Activated CD4-positive, alpha-beta T cell treated with anti-CD3 and anti-CD28 coated beads for 48 hours (primary cell): ENCODE measurements around the gene ABHD16A.

Source experiments
- DNase-seq: peaks from one replicate; pipeline ENCODE4 v3.0.0-alpha.2; 2020

Gene ABHD16A

GRCh38 chr6:31702819-31703716 lies at the start of gene ABHD16A:
TSS of gene ABHD16A (minus strand) at chr6:31703324. CDS start at chr6:31703281, 43 bp downstream.
- DNase-seq: peak; percentile 99

DNA sequence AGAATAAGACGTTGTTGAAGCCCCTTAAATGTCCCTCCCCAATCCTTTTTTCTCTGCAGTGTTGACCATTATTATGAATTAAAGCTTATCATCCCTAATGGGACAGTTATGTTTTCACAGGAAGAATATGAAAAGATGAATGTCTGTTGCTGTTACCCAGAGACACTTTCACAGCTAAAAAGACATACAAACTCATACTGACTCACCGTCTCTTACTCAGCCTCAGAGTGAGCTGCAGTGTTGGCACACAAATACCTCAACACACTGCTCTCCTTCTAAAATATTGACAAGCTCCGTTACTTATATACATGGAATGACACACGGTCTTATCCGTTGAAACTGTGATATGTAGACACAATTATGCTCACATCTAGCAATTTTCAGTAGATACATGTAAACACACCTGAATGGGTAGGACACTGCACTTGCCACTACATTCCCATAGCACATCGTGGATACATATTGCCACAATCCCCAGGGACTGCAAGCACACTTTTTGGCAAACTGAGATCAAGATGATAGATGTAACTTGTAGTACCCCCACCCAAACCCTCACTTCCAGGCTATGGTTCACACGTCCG lies 49.7 kb upstream of the ABHD16A start:
- DNase-seq: no peak

GRCh38 chr6:31750411-31751022 lies 47.4 kb upstream of the ABHD16A start:
- no peak for DNase-seq

DNA sequence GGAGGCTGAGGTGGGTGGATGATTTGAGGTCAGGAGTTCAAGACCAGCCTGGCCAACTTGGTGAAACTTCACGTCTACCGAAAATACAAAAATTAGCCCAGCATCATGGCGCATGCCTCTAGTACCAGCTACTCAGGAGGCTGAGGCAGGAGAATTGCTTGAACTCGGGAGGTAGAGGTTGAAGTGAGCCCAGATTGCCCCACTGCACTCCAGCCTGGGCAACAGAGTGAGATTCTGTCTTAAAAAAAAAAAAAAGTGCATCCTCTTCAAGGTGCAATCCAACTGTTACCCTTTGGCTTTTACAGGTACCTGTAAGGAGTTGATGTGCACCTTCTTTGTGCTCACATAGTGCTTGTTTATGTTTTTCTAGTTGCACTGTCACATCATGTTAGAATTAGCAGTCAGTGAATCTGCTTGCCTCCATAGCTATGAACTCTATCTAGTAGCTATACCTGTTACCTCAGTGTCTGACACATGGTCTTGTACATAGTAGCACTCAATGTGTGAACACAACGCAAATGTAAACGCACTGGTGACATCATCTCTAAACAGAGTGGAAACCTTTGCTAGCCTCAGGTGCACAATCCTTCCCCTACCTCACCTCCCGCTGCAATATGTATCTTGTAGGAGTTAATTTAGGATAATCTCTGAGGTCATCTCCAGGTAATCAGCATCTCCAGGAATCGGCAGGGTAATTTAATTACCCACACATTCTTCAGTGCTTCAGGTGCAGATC lies 46.3 kb upstream of the ABHD16A start:
- no peak for DNase-seq

DNA sequence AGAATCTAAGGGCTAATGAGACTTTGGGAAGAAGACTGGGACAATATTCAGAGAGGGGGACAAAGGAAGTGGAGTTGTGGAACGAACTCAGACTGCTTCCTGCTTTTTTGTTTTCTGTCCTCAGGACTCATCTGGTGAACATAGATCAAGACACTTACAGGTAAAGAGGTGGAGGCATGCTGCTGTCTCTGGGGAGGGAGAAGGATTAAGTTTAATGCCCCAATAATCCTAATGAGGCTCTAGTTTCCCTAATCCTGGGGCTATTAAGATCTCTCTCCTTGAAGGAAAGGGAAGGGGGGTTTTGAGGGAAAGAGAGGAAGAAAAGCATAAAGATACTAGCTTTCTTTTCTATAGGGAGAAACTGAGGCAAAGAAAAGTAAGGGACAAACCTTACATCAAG lies 41.3 kb upstream of the ABHD16A start:
- DNase-seq: no peak

- DNase-seq: no peak
Observed at GRCh38 chr6:31742894-31743293, 39.8 kb upstream of the ABHD16A start.

- DNase-seq: no peak
Observed at GRCh38 chr6:31741815-31742214, 38.7 kb upstream of the ABHD16A start.

DNA sequence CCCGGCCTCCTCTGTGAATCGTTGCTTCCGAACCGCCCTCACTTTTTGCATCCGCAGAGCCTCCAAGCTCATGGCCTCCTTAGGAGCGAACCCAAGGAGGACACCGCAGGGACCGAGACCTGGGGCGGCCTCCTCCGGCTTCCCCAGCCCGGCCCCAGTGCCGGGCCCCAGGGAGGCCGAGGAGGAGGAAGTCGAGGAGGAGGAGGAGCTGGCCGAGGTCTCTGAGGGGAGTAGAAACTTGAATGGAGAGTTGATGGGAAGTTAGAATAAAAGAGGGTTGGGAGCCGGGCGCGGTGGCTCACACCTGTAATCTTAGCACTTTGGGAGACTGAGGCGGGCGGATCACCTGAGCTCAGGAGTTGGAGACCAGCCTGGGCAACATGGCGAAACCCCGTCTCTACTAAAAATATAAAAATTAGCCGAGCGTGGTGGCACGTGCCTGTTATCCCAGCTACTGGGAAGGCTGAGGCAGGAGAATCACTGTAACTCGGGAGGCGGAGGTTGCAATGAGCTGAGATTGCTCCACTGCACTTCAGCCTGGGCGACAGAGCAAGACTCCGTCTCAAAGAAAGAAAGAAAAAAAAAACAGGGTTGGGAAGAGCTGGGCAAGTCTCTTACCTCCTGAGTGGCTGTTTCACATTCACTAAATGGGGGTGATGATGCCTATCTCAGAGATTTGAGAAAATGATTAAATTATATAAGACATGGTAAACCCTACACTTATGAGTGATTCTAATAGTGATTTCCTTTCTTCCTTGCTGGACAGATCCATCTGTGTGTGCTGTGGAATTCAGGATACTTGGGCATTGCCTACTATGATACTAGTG lies 37.5 kb upstream of the ABHD16A start:
- DNase-seq: no peak

- peak; percentile 98 for DNase-seq
Observed at GRCh38 chr6:31739639-31740396, 36.7 kb upstream of the ABHD16A start, which contains the start of gene MSH5. TSS of gene MSH5 (plus strand) at chr6:31740005. CDS start at chr6:31740467, 462 bp downstream.

DNA sequence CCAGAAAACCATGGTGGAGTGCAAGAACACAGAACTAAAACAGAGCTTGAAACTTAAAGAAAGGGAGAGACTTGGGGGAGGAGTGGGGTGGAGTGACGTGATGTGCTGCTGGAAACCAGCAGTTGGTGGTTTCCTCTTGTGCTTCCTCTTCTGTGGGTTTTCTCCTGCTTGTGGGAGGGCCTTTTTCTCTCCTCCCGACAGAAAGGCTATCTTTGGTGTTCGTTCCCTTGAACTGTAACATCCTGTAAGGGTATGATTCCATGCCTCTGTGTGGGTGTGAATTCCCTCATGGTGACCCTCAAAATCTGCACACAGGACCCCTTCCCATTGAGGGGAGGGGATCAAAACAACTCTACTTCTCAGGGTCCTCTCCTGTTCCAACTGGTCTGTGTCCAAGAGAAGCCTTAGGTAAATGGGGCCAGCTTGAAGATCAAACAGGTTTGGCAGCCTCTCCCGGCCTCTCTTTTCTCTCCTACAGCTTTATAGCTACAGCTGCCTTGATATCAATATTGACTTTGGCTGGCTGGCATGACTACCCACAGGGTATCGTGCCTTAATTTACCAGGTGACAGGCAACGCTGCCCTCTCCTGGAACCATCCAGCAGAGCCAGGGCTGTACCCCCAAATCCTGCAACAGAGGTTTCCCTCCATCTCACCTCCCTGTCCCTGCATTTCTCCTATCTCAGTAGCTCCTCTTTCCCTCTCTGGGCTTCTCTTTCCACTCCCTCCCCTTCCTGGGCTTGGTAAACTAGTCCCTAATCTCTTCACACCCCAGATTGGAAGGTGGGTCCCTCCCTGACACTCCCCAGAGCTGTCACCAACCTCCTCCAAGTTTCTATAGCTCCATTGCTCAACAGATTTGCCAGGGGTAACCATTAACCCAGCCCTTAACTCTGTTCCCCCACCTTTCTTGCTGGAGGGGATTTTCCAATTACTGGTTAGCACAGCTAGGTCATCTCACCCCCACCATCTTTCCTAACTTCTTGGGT lies 35.2 kb upstream of the ABHD16A start:
- DNase-seq: peak; percentile 68

DNA sequence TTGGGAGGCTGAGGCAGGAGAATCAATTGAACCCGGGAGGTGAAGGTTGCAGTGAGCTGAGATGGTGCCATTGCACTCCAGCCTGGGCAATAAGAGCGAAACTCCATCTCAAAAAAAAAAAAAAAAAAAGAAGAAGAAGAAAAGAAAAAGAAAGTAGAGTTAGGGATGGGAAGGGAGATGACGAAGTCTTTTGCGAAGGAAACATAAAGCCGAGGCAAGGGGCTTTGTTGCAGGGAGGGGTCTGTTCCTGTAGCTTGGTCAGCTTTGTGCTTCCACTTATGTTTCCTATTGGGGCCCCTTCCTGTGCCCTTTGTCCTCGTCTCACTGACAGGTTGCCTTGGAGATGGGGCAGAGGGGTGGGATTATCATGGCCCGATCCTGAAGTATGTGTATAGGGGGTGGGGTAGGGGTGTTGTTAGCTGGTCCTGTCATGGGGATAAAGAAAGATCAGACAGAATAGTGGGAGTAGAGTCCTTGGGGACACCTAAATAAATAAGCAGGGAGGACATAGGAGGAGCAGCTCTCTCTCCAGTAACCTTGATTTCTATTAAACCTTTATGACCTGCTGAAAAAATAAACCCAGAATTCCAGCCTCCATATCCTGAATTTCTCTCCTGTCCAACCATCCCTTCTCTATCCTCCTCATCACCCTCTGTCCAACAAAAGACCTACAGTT lies 34.3 kb upstream of the ABHD16A start:
- no peak for DNase-seq

DNA sequence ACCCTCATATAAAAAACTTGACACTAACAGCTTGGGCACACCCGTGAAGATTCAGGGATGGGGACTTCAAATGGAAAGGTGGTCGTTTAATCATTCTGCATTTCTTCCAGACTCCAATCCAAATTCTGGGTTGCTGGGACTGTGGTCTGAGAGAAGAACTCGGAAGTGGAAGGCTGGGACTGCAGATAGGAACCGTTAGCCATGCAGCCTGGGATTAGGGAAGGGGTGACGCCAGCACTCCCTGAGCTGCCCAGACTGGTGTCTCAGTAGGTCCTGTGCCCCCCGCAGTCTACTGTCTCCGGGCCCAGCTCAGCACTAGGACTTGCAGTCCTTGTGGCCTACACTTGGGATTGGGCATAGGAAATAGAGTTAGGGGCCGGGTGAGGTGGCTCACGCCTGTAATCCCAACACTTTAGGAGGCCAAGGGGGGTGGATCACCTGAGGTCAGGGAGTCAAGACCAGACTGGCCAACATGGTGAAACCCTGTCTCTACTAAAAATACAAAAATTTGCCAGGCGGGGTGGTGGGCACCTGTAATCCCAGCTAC lies 33.7 kb upstream of the ABHD16A start:
- DNase-seq: no peak

GRCh38 chr6:31736021-31736767 lies 33.1 kb upstream of the ABHD16A start, which contains the start of gene CLIC1:
TSS of gene CLIC1 (minus strand) at chr6:31736530. CDS start at chr6:31736300, 230 bp downstream.
- peak; percentile 88 for DNase-seq

GRCh38 chr6:31734821-31735406 lies 31.8 kb upstream of the ABHD16A start:
- peak; percentile 57 for DNase-seq

DNA sequence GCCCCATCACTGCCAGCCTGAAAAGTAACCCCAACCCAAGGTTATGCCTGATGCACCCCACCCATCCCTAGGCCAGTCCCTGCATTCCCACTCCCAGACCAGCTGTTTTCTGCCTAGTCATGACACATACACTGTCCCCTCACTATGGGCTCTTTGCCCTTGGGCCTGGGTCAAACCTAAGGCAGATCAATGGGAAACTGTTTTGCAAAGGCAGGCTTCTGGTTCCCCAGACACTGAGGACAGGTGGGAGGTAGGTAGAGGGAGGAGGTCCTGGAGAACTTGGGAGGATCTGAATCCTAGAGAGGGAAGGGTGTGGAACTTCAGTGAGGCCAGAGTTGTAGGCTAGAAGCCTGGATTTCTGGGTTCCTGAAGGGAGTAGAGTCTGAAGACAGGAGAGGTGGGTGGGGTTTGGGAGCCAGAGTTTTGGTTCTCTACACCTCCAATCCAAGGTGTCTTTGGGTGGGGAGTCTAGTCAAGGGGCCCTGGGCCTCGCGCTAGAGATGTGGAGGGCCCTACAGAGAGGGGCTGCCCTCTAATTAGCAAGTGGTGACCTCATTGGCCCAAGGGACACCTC lies 31.2 kb upstream of the ABHD16A start:
- DNase-seq: no peak

GRCh38 chr6:31733734-31734133 lies 30.6 kb upstream of the ABHD16A start:
- DNase-seq: no peak

DNA sequence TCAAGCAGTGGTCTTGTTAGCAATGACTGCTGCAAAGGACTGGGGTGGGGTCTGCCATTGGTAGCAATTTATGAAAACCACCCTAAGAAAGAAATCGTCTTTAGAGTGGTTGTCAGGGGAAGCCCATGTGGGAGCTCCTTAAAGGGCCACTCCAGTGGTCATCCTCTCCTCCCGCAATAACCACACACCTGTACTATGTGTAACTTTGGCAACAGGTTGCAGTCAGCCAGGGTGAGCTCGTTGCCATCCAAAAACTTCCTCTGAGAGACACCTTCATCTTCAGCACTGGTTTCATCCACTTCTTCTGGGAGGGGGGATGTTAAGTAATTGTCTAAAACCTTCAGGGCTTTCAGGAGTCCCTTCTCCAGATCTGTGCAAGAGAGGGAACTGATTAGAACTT lies 28.9 kb upstream of the ABHD16A start:
- no peak for DNase-seq
